ENCODE measurements around the gene HOXB1. TPM values are rescaled to one million over a fixed set of nuclear protein-coding genes. Genes with fewer than 3 reads are reported as not detected.

HOXB1 gene
- total RNA-seq, 1 experiment from 2014 or later = not detected

DNA sequence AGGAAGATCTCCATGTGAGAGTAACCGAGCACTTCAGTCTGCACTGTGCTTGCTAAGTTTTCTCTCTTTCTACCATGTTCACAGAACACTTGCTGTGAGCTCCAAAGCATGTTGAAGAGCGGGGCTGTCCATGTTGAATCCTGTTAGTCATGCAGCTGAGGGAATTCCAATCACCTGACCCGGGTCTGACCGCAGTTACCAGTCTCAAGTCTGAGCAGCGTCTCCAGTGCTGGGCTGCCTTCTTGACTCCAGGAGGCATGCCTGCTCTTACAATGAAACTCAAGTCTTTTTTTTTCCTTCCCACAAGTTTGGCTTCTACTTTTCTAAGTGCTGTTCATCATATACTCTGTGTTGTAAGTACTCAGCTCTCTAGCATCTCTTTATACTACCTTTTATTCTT, 44.3 kb downstream of the HOXB1 start:
- CTCF ChIA-PET = interaction anchor here (0.7 kb wide), 2 partner anchors 127 to 229 kb away, joined by 3 to 4 read pairs; no protein-coding TSS in a partner anchor
- Histone ChIP-seq H3K79me2 (ENCODE audit: low read depth) (no peaks in the 10 kb centered on the region), H3K36me3 (ENCODE audit: low read depth) (no peaks in the 10 kb centered on the region), H3K9me3 (ENCODE audit: insufficient read depth, low read depth) (no peaks in the 10 kb centered on the region), H4K20me1 (ENCODE audit: insufficient read depth) (no peaks in the 10 kb centered on the region), H3F3A (ENCODE audit: insufficient read depth, low read depth) (peaks cover 55% of the 10 kb centered on the region), H3K4me3 (no peak overlapping the region), H3K9me2 (ENCODE audit: insufficient read depth) (no peaks in the 10 kb centered on the region), H3K4me1 (replicated peaks; ENCODE audit: insufficient read depth) (peaks cover 43% of the 10 kb centered on the region), H3K27me3 (ENCODE audit: insufficient read depth, low read depth) (no peaks in the 10 kb centered on the region), H2AFZ (no peak overlapping the region), H3K27ac (no peak overlapping the region), H3K4me2 (no peak overlapping the region)
- TF ChIP-seq EZH2 (IDR thresholded peaks at IDR 0.05; ENCODE audit: low read depth) = no peak
- TF ChIP-seq, protein P1, sequence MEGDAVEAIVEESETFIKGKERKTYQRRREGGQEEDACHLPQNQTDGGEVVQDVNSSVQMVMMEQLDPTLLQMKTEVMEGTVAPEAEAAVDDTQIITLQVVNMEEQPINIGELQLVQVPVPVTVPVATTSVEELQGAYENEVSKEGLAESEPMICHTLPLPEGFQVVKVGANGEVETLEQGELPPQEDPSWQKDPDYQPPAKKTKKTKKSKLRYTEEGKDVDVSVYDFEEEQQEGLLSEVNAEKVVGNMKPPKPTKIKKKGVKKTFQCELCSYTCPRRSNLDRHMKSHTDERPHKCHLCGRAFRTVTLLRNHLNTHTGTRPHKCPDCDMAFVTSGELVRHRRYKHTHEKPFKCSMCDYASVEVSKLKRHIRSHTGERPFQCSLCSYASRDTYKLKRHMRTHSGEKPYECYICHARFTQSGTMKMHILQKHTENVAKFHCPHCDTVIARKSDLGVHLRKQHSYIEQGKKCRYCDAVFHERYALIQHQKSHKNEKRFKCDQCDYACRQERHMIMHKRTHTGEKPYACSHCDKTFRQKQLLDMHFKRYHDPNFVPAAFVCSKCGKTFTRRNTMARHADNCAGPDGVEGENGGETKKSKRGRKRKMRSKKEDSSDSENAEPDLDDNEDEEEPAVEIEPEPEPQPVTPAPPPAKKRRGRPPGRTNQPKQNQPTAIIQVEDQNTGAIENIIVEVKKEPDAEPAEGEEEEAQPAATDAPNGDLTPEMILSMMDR (conservative IDR thresholded peaks at IDR 0.05) = no peak
- intact Hi-C loops (cut with micrococcal nuclease; ENCODE audit: unreplicated experiment) = no loop called here
- POLR2A ChIA-PET (ENCODE audit: unreplicated experiment) = interaction anchor here (0.6 kb wide), 2 partner anchors 18 to 379 kb away, joined by 3 to 6 read pairs; partner anchors contain the start of gene SNX11
- no peak for DNase-seq
- no TSS peak for BruUV-seq (replicated peaks)

DNA sequence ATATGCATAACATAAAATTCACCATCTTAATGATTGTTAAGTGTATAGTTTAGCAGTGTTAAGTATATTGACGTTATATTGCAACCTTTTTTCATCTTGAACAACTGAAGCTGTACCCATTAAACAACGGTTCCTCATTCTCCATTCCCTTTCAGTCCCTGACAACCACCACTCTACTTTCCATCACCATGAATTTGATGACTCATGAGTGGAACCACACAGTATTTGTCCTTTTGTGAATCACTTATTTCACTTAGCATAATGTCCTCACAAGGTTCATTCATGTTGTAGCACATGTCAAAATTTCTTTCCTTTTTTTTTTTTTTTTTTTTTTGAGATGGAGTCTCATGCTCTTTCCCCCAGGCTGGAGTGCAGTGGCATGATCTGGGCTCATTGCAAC, 46.0 kb downstream of the HOXB1 start:
- Histone ChIP-seq H3K9me2 (ENCODE audit: insufficient read depth) (no peaks in the 10 kb centered on the region), H3K9me3 (ENCODE audit: insufficient read depth, low read depth) (no peaks in the 10 kb centered on the region), H3K4me1 (replicated peaks; ENCODE audit: insufficient read depth) (peaks cover 34% of the 10 kb centered on the region), H4K20me1 (ENCODE audit: insufficient read depth) (no peaks in the 10 kb centered on the region), H3F3A (ENCODE audit: insufficient read depth, low read depth) (peaks cover 42% of the 10 kb centered on the region), H3K27ac (peak overlapping the region; percentile 82), H2AFZ (no peak overlapping the region), H3K36me3 (ENCODE audit: low read depth) (no peaks in the 10 kb centered on the region), H3K4me2 (peak overlapping the region; percentile 51; the same call in 1 of the 2 replicates), H3K4me3 (no peak overlapping the region), H3K27me3 (ENCODE audit: insufficient read depth, low read depth) (no peaks in the 10 kb centered on the region), H3K79me2 (ENCODE audit: low read depth) (no peaks in the 10 kb centered on the region)
- ChIA-PET CTCF (no interaction called here), POLR2A (ENCODE audit: unreplicated experiment) (no interaction called here)
- intact Hi-C loops (cut with micrococcal nuclease; ENCODE audit: unreplicated experiment) = no loop called here
- DNase-seq = peak in 1 of 2 experiments; percentile 73
- no TSS peak for BruUV-seq (replicated peaks)
- TF ChIP-seq, protein P1 (conservative IDR thresholded peaks at IDR 0.05) = no peak
- TF ChIP-seq EZH2 (IDR thresholded peaks at IDR 0.05; ENCODE audit: low read depth) = no peak

DNA sequence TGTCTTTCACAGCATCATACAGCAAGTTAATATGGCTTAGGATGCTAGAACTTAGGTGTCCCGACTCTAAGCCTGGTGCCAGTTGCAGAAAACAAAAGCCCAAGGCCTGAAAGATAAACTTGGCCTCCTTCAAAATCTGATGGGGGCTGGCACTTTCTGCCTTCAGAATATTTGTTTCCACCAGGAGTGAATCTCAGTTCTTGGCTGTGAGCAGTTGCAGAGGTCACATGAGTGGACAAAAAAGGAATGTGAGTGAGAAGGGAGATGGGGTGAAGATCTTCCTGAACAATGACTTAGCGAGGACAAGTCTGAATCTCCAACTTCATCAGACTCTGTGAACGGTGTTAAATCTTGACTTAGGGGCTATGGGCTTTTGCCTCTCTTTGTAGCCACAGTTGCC, 46.6 kb downstream of the HOXB1 start:
- DNase-seq = no peak
- H3K4me1 ChIP-seq (replicated peaks; ENCODE audit: insufficient read depth) = peaks cover 34% of the 10 kb centered on the region
- intact Hi-C loops (cut with micrococcal nuclease; ENCODE audit: unreplicated experiment) = no loop called here
- H3F3A ChIP-seq (ENCODE audit: insufficient read depth, low read depth) = peaks cover 42% of the 10 kb centered on the region
- no peak overlapping the region for H2AFZ ChIP-seq
- no peak overlapping the region for H3K4me3 ChIP-seq
- ChIA-PET POLR2A (ENCODE audit: unreplicated experiment) (no interaction called here), CTCF (no interaction called here)
- H3K27me3 ChIP-seq (ENCODE audit: insufficient read depth, low read depth) = no peaks in the 10 kb centered on the region
- H3K27ac ChIP-seq = peak overlapping the region; percentile 82
- H3K79me2 ChIP-seq (ENCODE audit: low read depth) = no peaks in the 10 kb centered on the region
- H3K36me3 ChIP-seq (ENCODE audit: low read depth) = no peaks in the 10 kb centered on the region
- BruUV-seq (replicated peaks) = no TSS peak
- no peaks in the 10 kb centered on the region for H3K9me2 ChIP-seq (ENCODE audit: insufficient read depth)
- no peaks in the 10 kb centered on the region for H3K9me3 ChIP-seq (ENCODE audit: insufficient read depth, low read depth)
- peak overlapping the region; percentile 51 for H3K4me2 ChIP-seq
- TF ChIP-seq EZH2 (IDR thresholded peaks at IDR 0.05; ENCODE audit: low read depth) = no peak
- TF ChIP-seq, protein P1 (conservative IDR thresholded peaks at IDR 0.05) = no peak
- H4K20me1 ChIP-seq (ENCODE audit: insufficient read depth) = no peaks in the 10 kb centered on the region

All from PC-9 (cell line).